Activated T-helper 1 cell treated with anti-CD3 and anti-CD28 coated beads, Interleukin-2, amount 50 U/mL, for 16 hours (primary cell): ENCODE data around the gene NUP214.
"Not testable (repeated sequence)": the region's sequence is repeated elsewhere in the genome, so short reads cannot be mapped to it uniquely, and the experiment has no call there.

ENCODE experiments used
- DNase-seq, 2 donors: peaks; one replicate each; pipeline ENCODE4 v3.0.0-alpha.2; 2020; ENCODE audit warnings: low read depth in 1 of 2, low spot score in 1 of 2

The NUP214 gene

DNA sequence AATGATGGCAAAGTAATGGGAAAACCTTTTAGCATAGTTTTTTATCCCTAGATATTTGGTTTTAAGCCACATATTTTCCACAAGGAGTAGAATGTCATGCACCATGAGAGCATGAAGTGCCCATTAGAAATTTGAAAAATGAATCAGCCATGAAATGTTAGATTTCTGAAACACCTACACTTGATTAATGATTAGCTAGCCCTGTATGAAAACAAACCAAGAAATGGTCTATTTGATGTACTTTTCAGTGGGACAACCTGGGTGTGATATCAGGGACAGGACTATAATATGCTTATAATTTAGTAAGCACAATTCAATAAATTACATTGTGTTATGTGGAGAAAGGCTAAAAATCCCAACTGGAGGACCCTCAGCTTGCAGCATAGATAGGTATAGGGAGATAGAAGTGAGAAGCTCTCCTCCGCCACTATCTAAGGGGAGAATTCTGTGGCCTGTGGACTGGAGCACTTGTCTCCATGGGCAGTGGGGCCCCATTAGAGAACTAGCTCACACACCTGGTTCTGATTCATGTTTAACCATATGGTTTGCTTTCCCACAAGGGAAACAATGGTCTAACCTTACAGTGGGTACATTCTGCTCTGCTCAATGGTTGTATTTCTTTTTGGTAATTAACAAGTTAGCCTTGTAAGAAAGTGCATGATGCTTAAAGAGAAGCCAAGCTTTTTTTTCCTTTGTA is 35.2 kb downstream of the NUP214 start:
- no peak for DNase-seq

DNA sequence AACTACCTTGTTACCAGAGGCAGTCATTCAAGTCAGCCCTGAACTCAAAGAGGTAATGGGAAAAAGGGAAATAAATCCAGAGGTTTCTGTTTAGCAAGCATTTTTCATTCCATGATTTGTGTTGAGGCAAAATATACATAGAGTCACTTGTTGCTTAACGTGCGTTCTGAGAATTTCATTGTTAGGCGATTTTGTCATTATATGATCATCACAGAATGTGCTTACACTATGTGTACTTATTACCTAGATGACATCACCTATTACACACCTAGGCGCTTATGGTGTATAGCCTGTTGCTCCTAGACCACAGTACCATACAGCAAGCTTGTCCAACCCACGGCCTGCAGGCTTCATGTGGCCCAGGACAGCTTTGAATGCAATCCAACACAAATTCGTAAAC is 36.2 kb downstream of the NUP214 start:
- DNase-seq = no peak

DNA sequence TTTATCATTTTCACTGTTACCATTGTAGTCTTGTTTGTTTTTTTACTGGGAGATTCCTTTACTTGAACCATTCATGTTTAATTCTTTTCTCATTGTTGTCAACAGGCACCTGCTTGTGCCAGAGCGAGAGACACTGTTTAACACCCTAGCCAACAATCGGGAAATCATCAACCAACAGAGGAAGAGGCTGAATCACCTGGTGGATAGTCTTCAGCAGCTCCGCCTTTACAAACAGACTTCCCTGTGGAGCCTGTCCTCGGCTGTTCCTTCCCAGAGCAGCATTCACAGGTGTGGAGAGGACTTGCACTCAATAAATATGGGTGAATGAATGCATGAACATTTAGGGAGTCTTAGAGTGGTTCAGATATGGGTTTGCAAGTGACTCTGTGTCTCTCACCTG is 37.5 kb downstream of the NUP214 start:
- DNase-seq = no peak

DNA sequence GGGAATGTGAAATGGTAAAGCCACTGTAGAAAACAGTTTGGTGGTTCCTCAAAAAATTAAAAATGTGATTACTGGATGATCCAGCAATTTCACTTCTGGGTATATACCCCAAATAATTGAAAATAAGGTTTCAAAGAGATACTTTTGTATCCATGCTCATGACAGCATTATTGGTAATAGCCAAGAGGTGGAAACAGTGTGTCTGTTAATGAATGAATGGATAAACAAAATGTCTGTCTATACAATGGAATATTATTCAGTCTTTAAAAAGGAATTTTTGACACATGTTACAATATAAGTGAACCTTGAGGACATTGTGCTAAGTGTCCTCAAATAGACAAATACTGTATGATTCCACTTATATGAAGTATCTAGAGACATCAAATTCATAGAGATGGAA is 40.1 kb downstream of the NUP214 start:
- DNase-seq = no peak

DNA sequence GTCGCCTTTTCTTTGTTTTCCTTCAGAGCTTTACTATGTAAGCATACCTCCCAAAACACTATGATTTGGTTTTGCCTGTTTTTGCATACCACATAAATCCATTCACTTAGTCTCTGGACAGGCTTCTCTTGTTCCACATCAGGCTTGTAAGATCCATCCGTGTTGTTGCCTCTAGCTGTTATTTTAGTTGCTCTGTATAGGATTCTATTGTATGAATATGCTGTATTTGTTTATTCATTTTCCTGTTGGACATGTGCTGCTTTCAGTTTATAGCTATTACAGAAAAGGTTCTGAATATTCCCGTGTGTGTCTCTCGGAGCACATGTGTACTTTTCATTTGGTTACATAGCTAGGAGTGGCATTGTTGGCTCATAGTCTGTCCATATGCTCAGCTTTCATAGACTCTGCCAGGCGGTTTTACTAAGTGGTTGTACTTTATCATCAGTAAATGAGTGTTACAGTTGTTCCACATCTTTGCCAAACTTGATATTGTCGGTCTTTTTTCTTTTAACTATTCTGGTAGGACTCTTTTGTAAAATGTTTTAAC is 41.8 kb downstream of the NUP214 start:
- DNase-seq = no peak

DNA sequence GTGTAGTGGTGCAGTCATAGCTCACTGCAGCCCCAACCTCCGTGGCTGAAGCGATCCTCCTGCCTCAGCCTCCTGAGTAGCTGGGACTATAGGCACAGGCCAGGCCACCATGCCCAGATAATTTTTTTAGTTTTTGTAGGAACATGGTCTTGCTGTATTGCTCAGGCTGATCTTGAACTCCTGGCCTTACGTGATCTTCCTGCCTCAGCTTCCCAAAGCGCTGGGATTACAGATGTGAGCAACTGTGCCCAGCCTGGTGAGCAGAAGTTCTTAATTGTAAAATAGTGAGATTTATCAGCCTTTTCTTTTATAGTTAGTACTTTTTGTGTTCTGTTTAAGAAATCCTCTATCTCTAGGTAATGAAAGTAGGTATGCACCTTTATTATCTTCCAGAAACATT is 42.5 kb downstream of the NUP214 start:
- DNase-seq = no peak

DNA sequence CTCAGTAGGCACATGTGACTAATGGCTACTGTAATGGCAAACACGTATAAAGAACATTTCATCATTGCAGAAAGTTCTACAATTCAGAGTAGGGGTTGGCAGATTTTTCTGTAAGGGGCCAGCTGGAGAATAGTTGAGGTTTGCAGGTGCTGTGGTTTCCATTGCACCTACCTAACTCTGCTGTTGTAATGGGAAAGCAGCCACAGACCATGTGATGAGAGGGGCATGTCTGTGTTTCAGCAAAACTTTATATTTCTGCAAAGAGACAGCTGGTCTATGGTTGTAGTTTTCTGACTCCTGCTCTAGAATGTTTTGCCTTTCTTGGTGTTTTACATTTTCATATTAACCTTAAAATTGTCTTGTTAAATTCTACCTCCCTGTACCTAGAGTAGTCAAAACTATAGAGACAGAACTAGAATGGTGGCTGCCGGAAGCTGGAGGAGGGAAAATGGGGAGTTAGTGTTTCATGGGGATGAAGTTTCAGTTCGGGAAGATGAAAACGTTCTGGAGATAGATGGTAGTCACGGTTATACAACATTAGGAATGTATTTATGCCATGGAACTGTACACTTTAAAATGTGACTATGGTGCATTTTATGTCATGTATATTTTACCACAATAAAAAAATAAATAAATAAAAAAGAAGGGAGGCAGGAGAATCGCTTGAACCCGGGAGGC is 44.3 kb downstream of the NUP214 start:
- no peak for DNase-seq

DNA sequence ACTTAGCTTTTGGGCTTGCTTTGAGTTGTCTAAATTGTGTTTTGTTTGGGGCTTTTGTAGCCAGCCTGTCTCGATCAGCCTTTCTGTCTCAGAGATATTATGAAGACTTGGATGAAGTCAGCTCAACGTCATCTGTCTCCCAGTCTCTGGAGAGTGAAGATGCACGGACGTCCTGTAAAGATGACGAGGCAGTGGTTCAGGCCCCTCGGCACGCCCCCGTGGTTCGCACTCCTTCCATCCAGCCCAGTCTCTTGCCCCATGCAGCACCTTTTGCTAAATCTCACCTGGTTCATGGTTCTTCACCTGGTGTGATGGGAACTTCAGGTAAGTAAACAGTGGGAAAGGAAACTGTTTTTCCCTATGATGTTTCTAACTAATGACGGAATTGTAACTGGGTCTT is 48.6 kb downstream of the NUP214 start:
- DNase-seq = no peak

DNA sequence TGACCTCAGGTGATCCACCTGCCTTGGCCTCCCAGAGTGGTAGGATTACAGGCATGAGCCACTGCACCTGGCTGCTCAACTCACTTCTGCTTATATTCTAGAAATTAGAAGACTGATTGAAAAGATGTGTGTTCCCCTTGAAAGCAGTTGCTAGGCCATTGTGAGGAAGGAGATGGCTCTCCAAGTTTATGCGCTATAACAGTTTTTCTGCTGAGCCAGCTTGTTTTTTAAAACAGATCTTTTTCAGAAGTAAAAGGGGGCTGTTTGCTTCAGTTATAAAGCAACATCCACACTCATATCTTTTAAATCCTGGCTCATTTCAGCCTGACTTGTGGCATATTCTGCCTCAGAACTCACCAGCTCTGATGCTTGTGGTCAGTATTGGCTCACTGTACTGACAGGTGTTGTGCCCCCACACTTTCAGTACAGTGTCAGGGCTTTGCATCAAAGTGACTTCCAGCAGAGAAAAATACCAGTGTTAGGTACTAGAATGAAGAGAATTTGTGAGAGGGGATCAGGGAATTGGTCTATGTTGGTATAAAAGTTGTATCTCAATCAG is 49.4 kb downstream of the NUP214 start:
- DNase-seq = no peak

DNA sequence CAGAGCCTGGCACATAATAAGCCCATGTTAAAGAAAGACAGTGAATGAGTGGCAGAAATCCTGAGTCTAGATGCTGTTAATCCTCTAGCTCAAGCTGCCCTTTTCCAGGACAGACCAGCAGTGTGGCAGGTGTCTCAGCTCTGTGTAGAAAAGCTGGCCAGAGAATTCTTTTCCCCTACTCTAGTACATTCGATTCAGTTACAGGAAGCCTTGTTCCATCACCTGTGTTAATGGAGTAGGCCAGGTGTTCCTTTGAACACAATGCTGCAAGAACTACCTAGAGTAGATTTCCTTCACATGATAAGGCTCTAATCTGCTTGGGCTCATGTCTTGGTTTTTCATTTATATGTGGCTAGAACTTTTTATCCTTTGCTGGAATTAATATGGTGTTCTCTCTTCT is 52.5 kb downstream of the NUP214 start:
- DNase-seq = no peak

DNA sequence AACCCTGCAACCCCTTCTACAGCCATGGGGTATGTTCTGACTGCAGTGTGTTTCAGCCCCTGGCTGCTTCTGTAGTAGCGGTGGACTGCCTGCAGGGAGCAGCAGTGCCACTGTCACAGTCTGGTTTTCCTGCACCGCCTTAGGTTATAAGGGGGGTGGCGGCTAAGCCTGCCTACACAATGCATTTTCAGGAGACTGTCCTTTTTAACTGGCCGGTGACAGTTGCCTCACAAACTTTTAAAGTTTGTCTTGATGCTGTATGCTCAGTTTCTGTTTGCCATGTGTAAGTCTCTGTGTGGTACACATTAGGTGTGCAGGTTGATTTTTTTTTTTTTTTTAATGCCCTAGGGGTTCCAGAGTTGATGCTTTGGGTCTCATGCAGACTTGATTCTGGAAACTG is 53.0 kb downstream of the NUP214 start:
- DNase-seq = peak; percentile 53 to 56

DNA sequence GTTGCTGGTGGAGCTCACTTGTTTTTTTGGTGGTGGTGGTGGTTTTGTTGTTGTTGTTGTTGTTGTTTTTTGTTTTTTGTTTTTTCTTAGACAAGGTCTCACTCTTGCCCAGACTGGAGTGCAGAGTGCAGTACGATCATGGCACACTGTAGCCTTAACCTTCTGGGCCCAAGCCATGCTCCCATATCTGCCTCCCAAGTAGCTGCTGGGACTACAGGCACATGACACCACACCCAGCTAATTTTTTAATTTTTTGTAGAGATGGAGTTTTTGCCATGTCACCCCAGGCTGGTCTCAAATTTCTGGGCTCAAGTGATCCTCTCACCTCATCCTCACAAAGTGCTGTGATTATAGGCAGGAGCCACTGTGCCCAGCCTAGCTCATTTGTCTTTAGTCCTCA is 53.5 kb downstream of the NUP214 start:
- DNase-seq = no peak

DNA sequence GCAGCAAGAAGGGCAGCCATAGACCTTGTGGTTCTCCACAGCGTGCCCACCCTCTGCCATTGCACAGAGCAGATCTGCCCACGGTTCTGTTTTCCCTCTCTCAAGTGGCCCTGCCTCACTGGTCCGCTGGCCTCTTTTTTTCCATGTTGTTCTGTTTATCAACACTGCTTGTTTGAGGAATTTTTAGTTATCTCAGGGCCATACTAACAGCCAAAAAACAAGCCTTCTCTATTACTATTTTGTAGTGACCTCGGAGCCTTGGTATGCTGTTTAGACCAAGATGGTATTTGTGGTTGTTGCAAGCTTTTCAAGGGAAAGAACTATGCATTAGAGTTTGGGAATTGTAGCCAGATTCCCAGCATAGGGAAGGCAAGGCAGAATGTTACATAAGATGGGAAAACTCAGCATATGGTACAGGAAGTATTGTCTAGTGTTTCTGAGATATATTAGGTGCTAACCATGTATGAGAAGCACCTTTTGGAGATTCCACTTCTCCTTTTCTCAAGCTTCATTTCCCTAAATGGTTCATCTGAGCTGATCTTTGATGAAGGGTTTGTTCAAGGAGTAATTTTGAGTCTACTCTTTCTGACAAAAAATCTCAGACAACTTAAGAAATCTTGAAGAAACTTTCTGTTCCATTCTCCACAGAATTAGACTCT is 54.3 kb downstream of the NUP214 start:
- DNase-seq = no peak

DNA sequence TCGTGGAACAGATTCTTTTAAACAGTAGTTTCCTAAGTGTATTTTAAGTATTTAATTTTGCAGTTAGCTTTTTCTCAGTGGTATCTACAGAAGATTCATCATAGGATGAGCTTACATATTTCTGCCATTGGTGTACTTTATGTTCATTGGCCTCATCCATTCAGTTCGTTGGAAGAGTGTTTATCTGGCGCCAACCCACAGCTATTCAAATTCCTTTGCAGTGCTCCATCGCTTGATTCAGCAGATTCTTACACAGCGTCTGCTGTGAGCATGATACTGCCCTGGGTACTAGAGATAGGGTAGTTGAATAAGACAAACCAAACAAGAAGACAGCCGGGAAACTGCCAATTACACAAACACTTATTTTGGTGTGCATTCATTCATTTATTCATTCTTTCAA is 55.1 kb downstream of the NUP214 start:
- no peak for DNase-seq

DNA sequence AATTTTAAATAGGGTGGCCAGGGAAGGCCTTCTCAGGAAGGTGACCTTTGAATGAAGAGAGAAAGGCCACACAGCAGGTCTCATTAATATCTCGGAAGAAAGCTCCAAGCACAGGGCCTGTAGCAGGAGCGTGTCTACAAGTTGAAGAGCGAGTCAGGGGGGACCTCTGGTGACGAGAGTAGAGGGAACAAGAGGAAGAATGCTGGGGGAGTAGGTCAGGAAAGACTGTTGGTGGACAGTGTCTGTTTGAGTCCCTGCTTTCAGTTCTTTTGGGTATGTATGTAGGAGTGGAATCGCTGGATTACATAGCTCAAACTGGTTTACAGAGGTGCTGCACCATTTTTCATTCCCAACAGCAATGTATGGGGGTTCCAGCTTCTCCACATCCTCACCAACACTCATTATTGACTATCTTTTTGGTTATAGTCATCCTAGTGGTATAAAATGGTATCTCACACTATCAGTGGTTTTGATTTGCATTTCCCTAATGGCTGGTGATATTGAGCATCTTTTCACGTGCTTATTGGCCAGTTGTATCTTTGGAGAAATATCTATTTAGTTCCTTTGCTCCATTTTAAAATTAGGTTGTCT is 55.8 kb downstream of the NUP214 start:
- no peak for DNase-seq

DNA sequence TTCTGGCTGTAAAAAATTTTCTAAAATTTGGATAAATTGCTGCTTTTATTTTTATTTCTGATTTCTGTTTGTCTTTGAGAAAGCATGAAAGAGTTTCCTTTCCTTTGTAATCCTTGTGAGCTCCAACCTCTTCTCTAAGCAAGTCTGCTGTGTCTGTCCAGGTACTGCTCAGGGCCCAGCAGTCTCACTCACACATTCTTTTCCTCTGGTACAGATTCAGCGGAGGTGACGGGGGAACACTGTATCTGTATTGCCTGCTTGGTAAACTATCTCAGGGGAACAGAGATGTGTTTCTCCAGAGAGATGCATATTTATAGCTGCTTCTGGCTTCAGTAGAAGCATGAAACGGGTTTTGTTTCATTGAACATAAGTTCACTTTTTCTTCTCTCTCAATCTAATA is 60.5 kb downstream of the NUP214 start:
- DNase-seq = no peak

DNA sequence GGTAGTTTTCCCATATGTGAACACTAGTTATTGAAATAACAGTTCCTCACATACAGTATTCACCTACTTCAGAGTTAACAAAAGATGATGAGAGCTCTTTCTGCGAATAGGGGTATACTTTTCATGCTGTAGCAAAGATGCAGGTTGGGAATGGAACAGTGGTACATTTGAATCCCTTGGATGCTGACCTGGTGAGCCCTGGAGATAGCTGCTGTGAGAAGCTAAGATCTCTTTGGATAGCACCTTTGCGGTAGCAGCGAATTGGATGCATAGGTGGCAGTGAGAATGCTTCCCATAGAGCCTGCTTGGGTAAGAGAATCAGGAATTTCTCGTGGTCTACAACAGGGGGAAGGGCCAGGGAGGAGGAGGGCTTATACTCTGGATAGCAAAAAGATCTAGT is 61.2 kb downstream of the NUP214 start:
- no peak for DNase-seq

DNA sequence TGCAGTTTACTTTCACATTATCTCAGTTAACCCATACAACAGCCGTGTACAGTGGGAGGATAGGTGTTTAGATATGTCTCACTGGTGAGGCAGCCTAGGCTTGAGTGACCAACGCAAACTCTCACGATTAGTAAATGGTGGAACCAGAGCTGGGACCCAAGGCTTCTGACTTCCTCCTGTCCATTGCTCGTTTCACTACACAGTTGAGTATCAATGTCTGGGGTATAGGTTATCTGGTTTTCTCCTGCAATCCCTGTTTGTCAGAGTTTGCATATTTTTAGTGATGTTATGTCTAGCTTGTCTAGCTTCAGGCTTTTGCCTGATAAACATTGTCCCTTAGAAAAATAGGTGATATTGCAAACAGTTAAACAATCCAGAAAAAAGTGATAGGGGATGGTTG is 62.6 kb downstream of the NUP214 start:
- no peak for DNase-seq

DNA sequence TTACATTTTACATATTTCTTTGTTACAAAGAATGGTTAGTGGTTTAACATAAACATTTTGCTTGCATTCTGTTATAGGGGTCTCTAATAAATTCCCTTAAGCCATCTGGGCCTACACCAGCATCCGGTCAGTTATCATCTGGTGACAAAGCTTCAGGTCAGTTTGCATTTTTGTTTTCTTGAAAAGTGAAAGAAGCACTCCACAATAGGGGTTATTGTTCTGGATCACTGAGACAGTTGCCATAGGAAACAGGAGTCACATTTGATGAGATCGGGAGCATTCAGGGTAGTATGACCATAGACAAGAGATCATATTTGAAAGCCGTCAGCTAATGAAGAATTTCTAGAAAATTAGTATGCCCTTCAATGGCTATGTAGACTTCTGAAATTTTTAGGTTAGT is 63.6 kb downstream of the NUP214 start:
- DNase-seq = no peak

DNA sequence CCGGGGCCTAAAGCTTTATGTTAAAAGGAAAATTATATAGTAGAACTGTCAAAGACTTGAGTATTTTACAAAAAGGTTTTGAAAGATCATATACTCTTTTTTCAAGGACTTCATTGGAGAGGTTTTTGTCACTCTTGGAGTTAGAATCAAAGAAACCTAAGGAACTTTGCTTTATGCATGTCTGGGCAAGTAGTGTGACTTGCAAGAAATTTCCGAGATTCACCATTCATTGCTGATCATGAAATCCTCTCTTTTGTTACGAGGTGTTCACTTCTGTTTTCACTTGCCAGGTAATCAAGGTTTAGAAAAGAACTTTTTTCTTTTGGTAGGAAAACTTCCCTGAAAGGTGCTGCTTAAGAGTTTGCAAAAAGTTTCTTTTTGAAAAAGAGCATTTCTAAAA is 64.8 kb downstream of the NUP214 start:
- no peak for DNase-seq

DNA sequence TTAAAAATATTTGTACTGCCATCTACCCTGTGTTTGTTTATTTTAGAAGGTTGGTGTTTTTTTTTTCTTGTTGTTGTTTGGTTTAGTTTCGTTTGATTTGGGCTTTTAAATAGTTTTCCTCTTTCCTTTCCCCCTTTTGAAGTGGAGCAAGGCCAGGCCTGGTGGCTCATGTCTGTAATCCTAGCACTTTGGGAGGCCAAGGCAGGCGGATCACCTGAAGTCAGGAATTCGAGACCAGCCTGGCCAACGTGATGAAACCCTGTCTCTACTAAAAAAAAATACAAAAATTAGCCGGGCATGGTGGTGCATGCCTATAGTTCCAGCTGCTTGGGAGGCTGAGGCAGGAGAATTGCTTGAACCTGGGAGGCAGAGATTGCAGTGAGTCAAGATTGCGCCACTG is 65.6 kb downstream of the NUP214 start:
- not testable (repeated sequence) for DNase-seq

DNA sequence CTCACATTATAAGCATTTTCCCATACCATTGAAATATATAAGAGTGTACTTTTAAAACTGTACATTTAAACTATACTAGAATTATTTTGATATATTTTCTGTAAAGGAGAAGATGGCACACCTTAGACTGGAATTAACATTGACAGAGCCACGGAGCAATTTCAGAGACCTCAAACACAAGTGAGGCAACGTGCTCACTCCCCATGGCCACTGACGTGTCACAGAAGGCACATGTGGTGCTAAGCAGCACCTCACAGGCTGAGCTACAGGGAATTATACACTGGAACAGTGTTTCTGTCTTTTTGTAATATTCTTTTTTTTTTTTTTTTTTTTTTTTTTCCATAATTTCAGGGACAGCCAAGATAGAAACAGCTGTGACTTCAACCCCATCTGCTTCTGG is 66.5 kb downstream of the NUP214 start:
- DNase-seq = no peak
